NCI-H226 (cell line): ENCODE data around the gene NBPF20.
"Not testable (repeated sequence)": the region's sequence is repeated elsewhere in the genome, so short reads cannot be mapped to it uniquely, and the experiment has no call there.

Experiments
- DNase-seq: peaks from one replicate; pipeline ENCODE4 v3.0.0-alpha.2; 2015

Gene NBPF20

GRCh38 chr1:145429329-145429728, 3.9 kb upstream of the NBPF20 start:
- DNase-seq, result not testable (repeated sequence)

DNA sequence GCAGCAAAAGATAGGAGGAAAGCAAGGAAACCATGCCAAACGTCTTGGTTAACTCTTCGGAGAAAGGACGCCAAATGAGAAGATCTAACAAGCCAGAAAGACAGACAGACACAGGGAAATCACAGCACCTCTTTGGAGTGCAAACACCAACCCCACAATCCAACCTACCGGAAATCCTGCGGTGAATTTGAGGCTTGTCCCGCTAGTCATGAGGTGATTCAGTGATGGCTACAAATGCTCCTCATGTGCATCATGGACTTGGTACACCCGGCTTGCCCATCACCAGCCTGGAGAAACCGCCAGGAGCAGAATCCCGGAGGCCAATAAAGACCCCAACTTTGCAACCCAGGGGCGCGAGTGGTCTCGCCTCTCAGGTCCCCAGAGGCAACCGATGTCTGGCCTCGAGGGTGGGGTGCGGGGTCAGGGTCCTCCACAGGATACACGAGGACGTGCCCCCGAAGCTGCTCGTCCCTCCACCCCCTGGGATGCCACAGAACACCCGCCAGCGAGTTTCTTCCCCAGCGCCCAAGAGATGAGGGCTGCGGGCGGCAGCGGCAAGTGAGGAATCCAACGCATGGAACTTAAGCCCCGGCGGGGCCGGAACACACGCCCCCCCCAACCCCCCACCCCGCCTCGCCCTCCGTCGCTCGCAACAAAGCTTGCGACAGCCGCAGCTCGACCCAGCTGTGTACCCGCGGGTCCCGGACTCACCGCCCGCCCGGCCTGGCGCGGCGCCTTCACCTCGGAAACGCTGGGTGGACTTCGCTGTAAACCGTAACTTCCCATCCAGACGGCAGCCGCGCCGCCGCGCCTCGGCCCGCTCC, 579 bp downstream of the NBPF20 start:
- DNase-seq, result peak; percentile 48

GRCh38 chr1:145415149-145415548, 10.3 kb downstream of the NBPF20 start:
- DNase-seq, result not testable (repeated sequence)

GRCh38 chr1:145407266-145407665, 18.1 kb downstream of the NBPF20 start:
- DNase-seq, result not testable (repeated sequence)

DNA sequence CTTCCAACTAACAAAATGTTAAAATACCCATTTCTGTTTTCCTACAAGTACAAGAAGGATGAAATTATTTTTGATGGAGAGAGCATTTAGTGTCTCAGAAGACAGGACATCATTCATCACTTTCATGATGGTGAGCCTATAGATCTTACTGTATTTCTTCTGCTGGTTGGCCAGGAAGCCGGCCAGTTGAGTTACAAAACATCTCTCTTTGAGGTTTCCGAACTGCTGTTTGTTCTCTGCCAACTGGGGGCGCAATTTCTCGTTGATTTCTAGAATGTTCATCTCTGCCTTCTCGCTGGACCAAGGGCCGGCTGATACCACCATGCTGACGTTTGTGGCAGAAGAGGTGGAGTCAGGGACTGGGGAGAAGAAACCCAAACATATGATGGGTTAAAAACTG, 20.5 kb downstream of the NBPF20 start:
- DNase-seq, result not testable (repeated sequence)

DNA sequence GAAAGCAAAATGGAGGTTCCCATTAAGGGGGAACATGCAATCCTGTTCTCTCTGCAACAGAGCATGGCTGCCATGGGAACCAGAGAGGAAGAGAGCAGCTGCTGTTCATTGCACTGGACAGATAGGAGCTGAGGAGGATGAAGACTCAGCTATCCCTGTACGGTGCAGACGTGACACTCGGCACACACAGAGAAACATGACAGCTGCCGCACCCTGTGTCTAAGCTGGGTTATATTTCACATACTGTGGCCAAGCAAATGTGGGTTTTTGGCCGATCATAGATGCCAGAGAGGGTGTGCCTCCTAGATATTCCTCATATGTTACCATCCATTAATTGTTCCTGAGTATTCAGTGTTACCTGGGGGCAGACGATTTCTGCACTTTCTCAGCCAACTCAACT, 24.7 kb downstream of the NBPF20 start:
- not testable (repeated sequence) for DNase-seq
